CMK (cell line): ENCODE measurements around the gene NPC1L1.
"Not testable (repeated sequence)": the region's sequence is repeated elsewhere in the genome, so short reads cannot be mapped to it uniquely, and the experiment has no call there.

ENCODE experiments used
- DNase-seq: peaks from one replicate; pipeline ENCODE4 v3.0.0-alpha.2; 2010; ENCODE audit warnings: low read depth

Gene NPC1L1

GRCh38 chr7:44565795-44566559 is 24.8 kb upstream of the NPC1L1 start:
- no peak for DNase-seq

GRCh38 chr7:44565097-44565794 is 24.1 kb upstream of the NPC1L1 start:
- no peak for DNase-seq

- DNase-seq, result no peak
These were observed 23.5 kb upstream of the NPC1L1 start for GRCh38 chr7:44564606-44565005.

- DNase-seq, result no peak
These were observed 22.1 kb upstream of the NPC1L1 start for GRCh38 chr7:44563171-44563679.

GRCh38 chr7:44562622-44562962 is 21.5 kb upstream of the NPC1L1 start:
- DNase-seq, result not testable (repeated sequence)

- no peak for DNase-seq
These were observed 21.0 kb upstream of the NPC1L1 start for GRCh38 chr7:44561962-44562621.

GRCh38 chr7:44561481-44561880 is 20.4 kb upstream of the NPC1L1 start:
- DNase-seq, result no peak

- no peak for DNase-seq
These were observed 18.4 kb upstream of the NPC1L1 start for GRCh38 chr7:44559485-44559884.

GRCh38 chr7:44557485-44557884 is 16.4 kb upstream of the NPC1L1 start:
- no peak for DNase-seq

- DNase-seq, result no peak
These were observed 14.2 kb upstream of the NPC1L1 start for GRCh38 chr7:44555350-44555749.

- not testable (repeated sequence) for DNase-seq
These were observed 11.4 kb upstream of the NPC1L1 start for GRCh38 chr7:44552473-44553005.

- no peak for DNase-seq
These were observed 8.3 kb upstream of the NPC1L1 start for GRCh38 chr7:44549457-44549856.

GRCh38 chr7:44548893-44549292 is 7.8 kb upstream of the NPC1L1 start:
- no peak for DNase-seq

- no peak for DNase-seq
These were observed 6.6 kb upstream of the NPC1L1 start for GRCh38 chr7:44547536-44548231.

GRCh38 chr7:44541876-44542610 is 913 bp upstream of the NPC1L1 start:
- DNase-seq, result no peak

- no peak for DNase-seq
These were observed 520 bp downstream of the NPC1L1 start for GRCh38 chr7:44540592-44541027.

- DNase-seq, result no peak
These were observed 1.2 kb downstream of the NPC1L1 start for GRCh38 chr7:44539669-44540506.

- DNase-seq, result no peak
These were observed 2.1 kb downstream of the NPC1L1 start for GRCh38 chr7:44538798-44539668.

GRCh38 chr7:44538093-44538797 is 2.9 kb downstream of the NPC1L1 start:
- DNase-seq, result no peak
